ENCODE data around the gene SCYL3.

Gene SCYL3

DNA sequence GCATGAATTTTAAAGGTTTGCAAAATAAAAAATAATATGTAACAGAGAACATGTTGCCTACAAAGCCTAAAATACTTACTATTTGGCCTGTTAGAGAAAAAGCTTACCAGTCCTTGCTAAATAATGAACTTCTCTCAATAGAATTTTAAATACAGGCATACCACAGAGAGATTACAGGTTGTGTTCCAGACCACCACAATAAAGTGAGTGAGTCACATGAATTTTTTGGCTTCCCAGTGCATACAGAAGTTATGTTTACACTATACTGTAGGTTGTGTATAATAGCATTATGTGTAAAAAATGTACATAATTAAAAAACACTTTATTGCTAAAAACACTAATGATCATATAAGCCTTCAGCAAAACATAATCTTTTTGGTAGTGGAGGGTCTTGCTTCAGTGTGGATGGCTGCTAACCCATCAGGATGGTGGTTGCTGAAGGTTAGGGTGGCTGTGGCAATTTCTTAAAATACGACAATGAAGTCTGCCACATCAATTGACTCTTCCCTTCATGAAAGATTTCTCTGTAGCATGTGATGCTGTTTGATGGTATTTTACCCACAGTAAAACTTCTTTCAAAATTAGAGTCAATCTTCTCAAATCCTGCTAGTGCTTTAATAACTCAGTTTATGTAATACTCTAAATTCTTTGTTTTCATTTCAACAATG lies 48.6 kb downstream of the SCYL3 start:
- no peak for DNase-seq
- no peak overlapping the region for H3K4me3 ChIP-seq (ENCODE audit: low read depth, low read length)
- H3K36me3 ChIP-seq, result peaks cover 25% of the 10 kb centered on the region
- H3K4me1 ChIP-seq, result no peaks in the 10 kb centered on the region
- no peaks in the 10 kb centered on the region for H3K9me3 ChIP-seq
- TF ChIP-seq, protein P1, sequence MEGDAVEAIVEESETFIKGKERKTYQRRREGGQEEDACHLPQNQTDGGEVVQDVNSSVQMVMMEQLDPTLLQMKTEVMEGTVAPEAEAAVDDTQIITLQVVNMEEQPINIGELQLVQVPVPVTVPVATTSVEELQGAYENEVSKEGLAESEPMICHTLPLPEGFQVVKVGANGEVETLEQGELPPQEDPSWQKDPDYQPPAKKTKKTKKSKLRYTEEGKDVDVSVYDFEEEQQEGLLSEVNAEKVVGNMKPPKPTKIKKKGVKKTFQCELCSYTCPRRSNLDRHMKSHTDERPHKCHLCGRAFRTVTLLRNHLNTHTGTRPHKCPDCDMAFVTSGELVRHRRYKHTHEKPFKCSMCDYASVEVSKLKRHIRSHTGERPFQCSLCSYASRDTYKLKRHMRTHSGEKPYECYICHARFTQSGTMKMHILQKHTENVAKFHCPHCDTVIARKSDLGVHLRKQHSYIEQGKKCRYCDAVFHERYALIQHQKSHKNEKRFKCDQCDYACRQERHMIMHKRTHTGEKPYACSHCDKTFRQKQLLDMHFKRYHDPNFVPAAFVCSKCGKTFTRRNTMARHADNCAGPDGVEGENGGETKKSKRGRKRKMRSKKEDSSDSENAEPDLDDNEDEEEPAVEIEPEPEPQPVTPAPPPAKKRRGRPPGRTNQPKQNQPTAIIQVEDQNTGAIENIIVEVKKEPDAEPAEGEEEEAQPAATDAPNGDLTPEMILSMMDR (IDR thresholded peaks at IDR 0.05; ENCODE audit: low read depth, low read length), result no peak
- H3K27me3 ChIP-seq, result no peaks in the 10 kb centered on the region

DNA sequence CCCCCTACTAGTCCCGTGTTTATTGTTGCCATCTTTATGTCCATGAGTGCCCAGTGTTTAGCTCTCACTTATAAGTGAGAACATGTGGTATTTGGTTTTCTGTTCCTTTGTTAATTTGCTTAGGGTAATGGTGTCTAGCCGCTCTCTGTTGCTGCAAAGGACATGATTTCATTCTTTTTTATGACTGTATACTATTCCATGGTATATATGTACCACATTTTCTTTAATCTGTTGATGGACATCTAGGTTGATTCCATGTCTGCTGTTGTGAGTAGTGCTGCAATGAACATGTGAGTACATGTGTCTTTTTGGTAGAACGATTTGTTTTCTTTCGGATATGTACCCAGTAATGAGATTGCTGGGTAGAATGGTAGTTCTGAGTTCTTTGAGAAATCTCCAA lies 54.8 kb downstream of the SCYL3 start:
- H3K4me1 ChIP-seq, result no peaks in the 10 kb centered on the region
- H3K9me3 ChIP-seq, result no peaks in the 10 kb centered on the region
- no peak overlapping the region for H3K4me3 ChIP-seq (ENCODE audit: low read depth, low read length)
- DNase-seq, result no peak
- H3K36me3 ChIP-seq, result peaks cover 22% of the 10 kb centered on the region
- no peaks in the 10 kb centered on the region for H3K27me3 ChIP-seq
- TF ChIP-seq, protein P1 (IDR thresholded peaks at IDR 0.05; ENCODE audit: low read depth, low read length), result no peak

DNA sequence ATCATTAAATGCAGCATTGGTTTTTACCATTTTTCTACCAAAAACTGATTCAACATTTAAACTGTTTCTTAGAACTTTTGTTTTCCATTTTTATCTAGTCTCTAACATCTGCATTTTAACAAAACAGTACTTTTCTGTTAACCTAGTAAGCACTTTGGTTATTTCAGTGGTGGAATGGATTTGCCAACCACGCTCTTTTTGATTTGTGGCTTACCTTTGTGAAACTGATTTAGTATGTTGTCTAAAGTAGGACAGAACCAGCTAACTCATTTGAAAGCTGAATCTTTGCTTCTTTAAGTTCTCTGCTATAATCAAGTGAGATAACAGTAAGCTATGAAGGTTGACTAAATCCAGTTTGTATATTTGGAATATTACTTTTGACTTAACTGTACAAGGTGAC lies 57.5 kb downstream of the SCYL3 start:
- no peaks in the 10 kb centered on the region for H3K9me3 ChIP-seq
- H3K27me3 ChIP-seq, result no peaks in the 10 kb centered on the region
- no peak overlapping the region for H3K4me3 ChIP-seq (ENCODE audit: low read depth, low read length)
- no peaks in the 10 kb centered on the region for H3K4me1 ChIP-seq
- H3K36me3 ChIP-seq, result peaks cover 22% of the 10 kb centered on the region
- TF ChIP-seq, protein P1 (IDR thresholded peaks at IDR 0.05; ENCODE audit: low read depth, low read length), result no peak
- DNase-seq, result no peak

DNA sequence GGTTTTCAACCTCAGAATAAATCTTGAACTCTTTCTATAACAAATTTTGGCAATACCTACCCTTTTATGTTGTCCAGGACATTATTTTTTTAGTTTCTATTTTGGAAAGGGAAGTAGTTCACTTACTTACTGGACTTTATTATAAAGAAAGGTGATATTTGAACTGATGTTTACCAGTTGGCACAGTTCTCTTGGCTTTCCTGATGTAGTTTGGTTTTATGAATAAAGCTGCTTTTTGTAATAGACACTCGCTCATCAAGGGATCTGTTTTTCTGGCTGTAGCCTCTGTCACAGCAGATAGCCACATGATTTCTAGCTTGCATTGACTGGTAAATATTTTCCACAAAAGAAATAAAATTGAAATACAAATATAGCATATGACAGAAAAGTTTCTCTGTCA lies 58.0 kb downstream of the SCYL3 start:
- H3K36me3 ChIP-seq, result peaks cover 21% of the 10 kb centered on the region
- no peak overlapping the region for H3K4me3 ChIP-seq (ENCODE audit: low read depth, low read length)
- TF ChIP-seq, protein P1 (IDR thresholded peaks at IDR 0.05; ENCODE audit: low read depth, low read length), result no peak
- DNase-seq, result no peak
- no peaks in the 10 kb centered on the region for H3K4me1 ChIP-seq
- H3K9me3 ChIP-seq, result no peaks in the 10 kb centered on the region
- no peaks in the 10 kb centered on the region for H3K27me3 ChIP-seq

DNA sequence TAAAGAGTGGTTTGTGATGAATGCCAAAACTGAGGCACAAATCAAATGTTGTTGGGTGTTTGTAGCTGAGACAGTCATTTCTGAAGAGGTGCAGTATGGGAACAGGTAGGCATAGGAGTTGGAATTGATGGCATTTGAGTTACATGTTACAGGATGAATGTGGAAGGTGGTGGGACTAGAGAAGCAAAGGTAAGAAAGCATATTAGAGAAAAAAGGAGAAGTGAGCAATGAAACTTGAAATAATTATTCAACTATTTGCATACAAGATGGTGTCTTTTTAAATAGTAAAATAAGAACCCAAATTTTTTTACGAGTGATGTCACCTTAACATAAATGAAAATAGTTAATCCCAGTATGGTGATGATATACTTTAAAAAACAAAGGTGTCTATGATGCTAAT lies 58.8 kb downstream of the SCYL3 start:
- Histone ChIP-seq H3K36me3 (peaks cover 29% of the 10 kb centered on the region), H3K4me3 (ENCODE audit: low read depth, low read length) (no peak overlapping the region), H3K4me1 (no peaks in the 10 kb centered on the region), H3K9me3 (no peaks in the 10 kb centered on the region), H3K27me3 (no peaks in the 10 kb centered on the region)
- DNase-seq, result no peak
- TF ChIP-seq, protein P1 (IDR thresholded peaks at IDR 0.05; ENCODE audit: low read depth, low read length), result no peak

DNA sequence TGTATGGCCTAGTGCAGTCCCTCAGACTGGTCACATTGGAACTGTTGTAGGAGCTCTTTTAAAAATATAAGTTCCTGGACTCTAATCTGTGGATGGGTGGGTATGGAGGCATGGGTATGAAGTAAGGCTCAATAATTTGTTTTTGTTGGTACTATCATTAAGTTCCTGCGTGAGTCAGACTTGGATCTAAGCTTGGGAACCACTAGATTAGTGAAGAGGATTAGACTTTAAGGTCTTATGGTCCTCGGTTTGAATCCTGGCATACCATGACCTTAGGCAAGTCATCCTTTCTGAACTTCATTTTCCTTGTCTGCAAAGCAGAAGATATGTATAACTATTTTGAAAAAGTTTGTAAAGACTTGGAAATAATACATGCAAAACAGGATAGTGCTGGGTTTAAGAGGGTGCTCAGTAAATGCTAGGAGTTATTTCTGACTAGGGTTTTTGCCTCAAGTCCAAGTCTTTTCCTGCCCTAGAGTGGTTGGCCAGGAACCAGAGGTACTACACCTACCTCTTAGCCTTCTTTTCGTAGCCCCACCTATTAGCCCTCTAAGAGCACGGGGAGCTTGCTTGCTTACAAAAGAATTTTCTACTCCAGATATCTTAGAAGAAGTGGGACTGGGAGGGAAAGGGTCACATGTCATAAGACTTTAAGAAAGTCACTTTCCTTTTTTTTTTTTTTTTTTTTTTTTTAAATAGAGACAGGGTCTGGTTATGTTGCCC lies 60.4 kb downstream of the SCYL3 start:
- no peaks in the 10 kb centered on the region for H3K27me3 ChIP-seq
- H3K36me3 ChIP-seq, result peaks cover 26% of the 10 kb centered on the region
- no peaks in the 10 kb centered on the region for H3K9me3 ChIP-seq
- H3K4me1 ChIP-seq, result no peaks in the 10 kb centered on the region
- DNase-seq, result no peak
- TF ChIP-seq, protein P1 (IDR thresholded peaks at IDR 0.05; ENCODE audit: low read depth, low read length), result no peak
- H3K4me3 ChIP-seq (ENCODE audit: low read depth, low read length), result no peak overlapping the region

Measured in BE2C (cell line).